GM18511 (cell line): ENCODE data around the gene SPRY2.
"Not testable (repeated sequence)": the region's sequence is repeated elsewhere in the genome, so short reads cannot be mapped to it uniquely, and the experiment has no call there.

Experiments used
- ATAC-seq: cut with Tn5 transposase; IDR thresholded peaks from one replicate; pipeline ENCODE4 v1.9.1; 2021; ENCODE audit warnings: mild to moderate bottlenecking, moderate library complexity; ENCODE audit not compliant: unreplicated experiment

The SPRY2 gene

DNA sequence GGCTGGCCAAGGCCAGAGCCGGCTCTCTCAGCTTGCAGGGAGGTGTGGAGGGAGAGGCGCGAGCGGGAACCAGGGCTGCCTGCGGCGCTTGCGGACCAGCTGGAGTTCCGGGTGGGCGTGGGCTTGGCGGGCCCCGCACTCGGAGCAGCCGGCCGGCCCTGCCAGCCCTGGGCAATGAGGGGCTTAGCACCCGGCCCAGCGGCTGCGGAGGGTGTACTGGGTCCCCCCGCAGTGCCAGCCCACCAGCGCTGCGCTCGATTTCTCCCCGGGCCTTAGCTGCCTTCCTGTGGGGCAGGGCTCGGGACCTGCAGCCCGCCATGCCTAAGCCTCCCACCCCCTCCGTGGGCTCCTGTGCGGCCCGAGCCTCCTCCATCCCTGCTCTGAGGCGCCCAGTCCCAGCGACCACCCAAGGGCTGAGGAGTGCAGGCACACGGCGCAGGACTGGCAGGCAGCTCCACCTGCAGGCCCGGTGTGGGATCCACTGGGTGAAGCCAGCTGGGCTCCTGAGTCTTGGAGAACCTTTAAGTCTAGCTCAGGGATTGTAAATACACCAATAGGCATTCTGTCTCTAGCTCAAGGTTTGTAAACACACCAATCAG lies 14.7 kb upstream of the SPRY2 start:
- not testable (repeated sequence) for ATAC-seq

GRCh38 chr13:80348750-80349149 lies 7.8 kb upstream of the SPRY2 start:
- ATAC-seq, result no peak

DNA sequence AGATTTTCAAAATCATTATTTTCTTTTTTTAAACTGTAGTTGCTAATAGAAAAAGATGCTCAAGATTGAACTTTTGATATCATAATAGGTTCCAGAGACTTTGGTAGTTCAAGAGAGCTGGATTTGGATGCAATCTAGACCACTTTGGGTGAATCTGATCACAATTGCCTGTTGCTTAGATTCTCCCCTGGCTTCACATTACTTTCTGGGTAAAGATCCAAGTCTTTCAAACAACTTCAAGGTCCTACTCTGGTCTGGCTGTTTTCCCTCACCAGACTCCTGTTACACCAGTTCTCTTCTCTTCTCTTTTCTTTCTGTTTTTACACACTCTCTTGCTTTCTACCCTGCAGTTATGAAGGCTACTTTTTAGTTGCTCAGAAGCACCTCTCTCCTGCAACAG lies 7.4 kb upstream of the SPRY2 start:
- no peak for ATAC-seq

DNA sequence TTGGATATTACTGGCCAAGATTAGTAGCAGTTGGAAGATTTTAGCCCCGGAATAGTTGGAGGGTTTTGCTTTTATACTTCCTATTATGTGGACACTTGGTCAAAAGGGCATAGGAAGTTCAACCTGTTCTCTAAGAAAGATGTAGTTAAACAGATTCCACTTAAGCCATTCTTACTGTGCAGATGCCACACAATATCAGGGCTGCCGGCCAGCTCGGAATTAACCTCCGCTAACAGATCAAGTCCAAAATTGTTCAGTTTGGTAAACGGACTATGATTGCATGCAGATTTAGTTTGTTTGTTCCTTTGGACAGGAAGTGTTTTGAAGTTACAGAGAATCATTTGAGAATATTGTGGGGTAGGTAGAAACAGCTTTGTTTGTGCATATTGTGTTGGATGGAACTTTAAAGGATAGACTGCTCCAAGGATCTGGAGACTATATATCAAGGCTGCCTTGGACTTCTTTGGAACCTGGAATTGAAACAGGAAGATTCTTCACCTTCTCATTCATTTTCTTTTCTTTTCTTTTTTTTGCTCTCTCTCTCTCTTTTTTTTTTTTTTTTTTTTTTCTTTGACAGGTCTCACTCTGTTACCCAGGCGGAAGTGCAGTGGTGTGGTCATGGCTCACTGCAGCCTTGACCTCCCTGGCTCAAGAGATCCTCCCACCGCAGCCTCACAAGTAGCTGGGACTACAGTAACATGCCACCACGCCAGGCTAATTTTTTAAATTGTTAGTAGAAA lies 5.0 kb upstream of the SPRY2 start:
- ATAC-seq, result peak; percentile 24

DNA sequence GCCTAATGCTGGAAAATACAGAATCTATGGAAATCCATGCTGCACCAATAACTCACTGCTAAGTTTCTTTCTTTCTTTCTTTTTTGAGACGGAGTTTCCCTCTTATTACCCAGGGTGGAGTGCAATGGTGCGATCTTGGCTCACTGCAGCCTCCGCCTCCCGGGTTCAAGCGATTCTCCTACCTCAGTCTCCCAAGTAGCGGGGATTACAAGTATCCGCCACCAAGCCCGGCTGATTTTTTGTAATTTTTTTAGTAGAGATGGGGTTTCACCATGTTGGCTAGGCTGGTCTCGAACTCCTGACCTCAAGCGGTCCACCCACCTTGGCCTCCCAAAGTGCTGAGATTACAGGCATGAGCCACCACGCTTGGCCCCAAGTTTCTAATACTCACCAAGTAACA lies 3.1 kb upstream of the SPRY2 start:
- ATAC-seq, result not testable (repeated sequence)

DNA sequence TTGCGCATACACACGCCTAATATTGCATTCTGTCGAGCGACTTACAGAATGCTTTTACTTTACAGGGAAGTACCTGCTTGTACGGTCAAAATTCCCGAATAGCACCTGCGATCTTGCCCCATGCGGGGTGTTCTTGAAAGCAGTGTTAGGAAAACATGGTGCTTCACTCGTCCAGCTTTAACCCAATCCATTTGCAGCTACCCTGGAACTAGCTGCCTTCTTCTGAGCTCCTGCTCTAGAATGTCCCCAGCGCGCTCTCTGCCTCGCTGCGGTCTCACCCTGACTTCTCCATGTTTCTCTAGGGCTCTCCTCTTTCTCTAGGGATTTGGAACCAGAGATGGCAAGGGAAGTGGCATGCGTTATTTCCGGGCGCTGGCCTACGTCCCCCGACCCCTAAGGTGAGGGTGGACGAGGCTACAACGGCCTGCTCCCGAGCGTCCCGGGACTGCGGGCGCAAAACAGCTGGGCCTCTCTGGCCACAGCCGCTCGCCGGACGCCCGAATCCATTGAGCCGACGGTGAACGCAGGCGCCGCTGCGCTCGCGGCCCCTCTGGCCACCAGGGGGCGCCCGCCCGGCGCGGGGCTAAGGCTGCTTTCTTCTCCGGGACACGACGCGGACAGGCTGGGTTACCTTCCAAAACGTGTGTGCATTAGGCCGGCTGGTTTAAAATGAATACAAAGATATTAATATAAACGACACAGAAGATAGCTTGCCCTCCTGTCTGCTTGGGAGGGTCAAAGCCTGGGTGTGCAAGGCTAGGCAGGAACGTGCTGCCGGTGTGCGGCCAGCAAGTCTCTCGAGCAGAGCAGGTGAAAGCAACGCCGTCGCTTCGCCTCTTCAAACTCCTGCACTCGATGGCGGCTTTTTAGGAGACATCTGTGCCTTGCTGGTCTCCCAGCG lies 1.8 kb upstream of the SPRY2 start:
- ATAC-seq, result peak; percentile 45

GRCh38 chr13:80341756-80342370 lies 937 bp upstream of the SPRY2 start:
- no peak for ATAC-seq

GRCh38 chr13:80340651-80341100 lies 250 bp downstream of the SPRY2 start:
- ATAC-seq, result peak; percentile 42

DNA sequence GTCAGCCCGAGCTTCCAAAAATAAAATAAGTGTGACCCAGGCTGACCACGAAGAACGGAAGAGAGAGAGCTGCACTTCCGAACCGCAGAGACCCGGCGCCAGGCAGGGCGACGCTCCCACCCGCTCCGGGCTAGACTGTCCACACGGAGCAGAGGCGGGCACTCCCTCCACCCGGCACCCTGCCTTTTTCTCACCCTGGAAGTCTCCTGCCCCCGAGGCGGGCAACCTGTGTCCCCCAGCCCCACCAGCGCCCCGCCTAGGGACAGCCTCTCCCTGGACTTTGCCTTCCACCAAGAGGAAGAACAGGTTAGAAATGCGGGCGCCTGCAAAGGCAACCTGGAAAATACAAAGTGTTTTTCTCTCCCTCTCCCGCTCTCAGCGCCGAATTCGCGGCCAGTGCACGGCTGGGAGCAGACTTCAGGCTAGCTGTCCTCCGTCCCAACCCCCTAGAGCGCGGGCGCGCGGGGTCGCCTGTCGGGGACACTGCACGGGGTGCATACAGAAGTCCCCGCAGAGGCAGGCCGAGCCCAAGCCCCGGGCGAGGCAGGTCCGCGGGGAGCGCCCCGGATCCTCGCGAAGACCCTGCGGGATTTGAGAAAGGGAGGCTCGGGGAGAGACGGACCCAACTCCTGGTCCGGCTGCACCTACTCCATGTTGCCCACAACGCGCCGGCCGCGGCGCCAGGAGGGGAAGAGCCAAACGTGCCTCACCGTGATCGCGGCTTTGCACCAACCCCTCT lies 845 bp downstream of the SPRY2 start:
- ATAC-seq, result peak; percentile 32

DNA sequence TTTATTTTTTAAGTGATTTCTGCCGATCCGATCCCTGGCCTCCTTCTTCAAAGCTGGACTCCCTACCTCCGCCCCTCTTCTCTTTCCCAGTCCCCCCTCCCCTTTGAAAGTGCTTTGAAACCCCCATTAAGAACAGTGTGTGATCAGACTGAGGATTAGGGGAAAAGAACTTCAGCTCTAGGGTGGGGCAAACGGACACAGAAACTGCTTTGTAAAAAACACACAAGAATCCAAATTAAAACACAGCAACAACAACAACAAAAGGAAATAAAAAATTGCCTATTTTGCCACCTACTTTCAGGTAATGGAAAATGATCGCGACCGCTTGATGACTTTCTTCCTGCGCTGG lies 1.4 kb downstream of the SPRY2 start:
- ATAC-seq, result no peak

DNA sequence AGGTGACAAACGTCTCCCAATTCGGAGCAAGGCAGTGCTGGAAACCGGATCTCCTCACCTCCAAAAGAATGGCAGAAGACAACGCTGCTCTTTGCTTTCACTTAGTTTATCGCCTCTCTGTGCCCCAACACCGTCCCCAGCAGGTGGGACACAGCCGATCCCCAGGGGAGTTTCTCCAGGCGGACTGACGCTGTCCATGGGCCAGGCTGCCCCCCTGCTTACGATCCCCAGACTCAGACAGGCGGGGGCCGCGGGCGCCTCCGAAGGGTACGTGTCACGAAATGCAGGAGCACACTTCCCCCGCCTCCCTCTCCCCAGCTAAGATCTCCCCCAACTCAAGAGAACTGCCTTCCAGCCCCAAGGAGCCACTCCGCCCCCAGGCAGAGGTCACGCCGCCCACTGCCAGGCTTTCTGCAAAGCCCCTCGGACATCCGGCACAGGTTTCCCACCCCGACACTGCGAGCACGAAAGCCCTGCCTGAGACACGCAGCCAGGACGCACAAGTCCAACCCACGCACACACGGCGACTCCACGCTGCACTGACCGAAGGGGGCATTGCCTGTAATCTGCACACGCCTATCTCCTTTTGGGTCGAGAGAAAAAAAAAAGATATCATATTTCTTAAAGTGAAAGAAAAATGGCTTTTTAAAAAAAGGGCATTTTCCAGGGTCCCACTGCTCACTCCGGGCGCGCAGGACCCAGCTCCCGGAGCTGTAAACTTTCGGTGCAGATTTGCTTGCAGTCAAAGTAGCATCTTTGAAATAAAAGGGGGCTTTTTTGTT lies 2.0 kb downstream of the SPRY2 start:
- peak; percentile 31 for ATAC-seq

DNA sequence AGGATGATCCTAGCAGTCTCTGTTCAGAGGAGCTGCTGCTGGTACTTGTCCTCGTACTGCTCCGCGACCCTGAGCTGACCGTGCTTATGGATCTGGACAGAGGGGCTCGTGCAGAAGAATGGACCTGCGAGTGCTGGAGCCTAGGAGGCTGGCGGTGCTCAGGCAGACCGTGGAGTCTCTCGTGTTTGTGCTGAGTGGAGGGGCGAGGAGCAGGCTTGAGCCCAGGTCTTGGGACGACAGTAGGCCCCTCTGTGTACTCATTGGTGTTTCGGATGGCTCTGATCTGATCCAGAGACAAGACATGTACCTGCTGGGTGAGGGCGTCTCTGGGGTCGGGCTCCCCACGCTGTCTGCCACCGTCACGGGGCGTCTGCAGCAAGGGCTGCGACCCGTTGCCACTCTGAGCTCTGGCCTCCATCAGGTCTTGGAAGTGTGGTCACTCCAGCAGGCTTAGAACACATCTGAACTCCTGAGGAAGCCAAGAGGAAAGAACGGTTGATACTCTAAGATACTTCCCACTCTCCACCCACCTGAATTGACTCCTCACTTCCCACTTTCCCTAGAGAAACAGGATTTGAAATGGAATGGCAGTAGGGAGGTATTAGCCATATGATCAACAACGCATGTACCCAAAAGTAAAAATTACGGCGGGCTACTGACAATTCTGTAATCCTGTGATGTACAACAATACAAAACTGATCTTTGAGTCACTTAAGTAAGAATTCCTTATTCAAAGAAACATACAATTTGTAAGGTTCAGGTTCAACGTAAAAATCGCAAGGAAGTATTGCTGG lies 3.4 kb downstream of the SPRY2 start:
- ATAC-seq, result no peak

GRCh38 chr13:80336776-80337287 lies 4.1 kb downstream of the SPRY2 start:
- no peak for ATAC-seq

GRCh38 chr13:80336370-80336769 lies 4.6 kb downstream of the SPRY2 start:
- no peak for ATAC-seq

DNA sequence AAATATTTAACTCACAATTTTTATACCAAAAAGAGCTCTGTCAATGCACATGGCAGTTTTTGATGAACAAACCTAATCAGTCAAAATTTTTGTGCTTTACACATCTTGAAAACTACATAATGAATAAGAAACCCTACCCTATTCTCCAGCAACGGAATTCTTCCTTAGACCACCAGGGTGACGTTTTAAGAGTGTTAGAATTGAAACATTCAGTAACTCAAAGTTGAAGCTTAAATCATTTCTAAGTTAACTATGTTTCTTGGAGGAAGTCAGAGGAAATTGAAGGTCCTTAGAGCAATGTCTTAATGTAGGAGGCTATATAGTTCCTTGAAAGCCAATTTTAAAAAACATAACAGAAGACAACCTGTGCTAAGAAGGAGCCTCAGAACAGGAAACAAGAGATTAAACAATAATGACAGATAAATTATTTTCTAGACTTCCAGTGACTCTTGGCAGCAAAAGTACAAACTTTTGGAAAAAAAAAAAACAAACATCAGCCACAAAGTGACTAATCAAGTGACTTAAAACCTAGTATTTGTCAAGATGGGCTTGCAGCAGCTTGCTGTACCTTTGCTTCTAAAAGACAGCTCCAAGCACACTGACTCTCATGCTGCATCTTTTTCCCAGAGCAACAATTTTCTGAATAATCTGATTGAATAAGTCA lies 6.2 kb downstream of the SPRY2 start:
- no peak for ATAC-seq

DNA sequence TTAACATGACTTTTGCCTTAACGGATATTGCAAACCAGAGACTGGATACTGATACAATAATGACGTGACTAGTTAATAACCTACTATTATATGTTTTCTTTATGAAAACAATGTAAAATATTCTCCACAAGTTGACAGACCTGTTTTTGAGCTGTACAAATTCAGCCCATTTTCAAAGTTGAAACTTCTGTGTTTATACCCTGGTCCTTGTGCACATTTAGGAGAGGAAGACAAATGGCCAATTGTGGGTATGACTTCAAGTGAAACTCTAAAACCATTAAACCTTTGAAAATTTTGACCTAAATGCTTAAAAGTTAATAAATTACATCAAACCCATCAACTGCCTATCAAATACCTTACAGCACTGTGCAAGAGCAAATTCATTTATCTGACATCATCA lies 8.9 kb downstream of the SPRY2 start:
- no peak for ATAC-seq

GRCh38 chr13:80329250-80329649 lies 11.7 kb downstream of the SPRY2 start:
- ATAC-seq, result peak; percentile 48

GRCh38 chr13:80319004-80319403 lies 21.9 kb downstream of the SPRY2 start:
- ATAC-seq, result no peak
